AG09319 (cell line): ENCODE results near the gene SFMBT2.

Experiments used
- DNase-seq: peaks from one replicate; pipeline ENCODE4 v3.0.0-alpha.2; 2010; ENCODE audit warnings: low read depth; ENCODE audit errors: extremely low read depth
- TF ChIP-seq, protein P1 (sequence below): IDR thresholded peaks from 2 replicates; pipeline ENCODE4 v1.5.1; 2011; ENCODE audit warnings: low read depth, mild to moderate bottlenecking, inconsistent platforms, low read length, moderate library complexity

The SFMBT2 gene

DNA sequence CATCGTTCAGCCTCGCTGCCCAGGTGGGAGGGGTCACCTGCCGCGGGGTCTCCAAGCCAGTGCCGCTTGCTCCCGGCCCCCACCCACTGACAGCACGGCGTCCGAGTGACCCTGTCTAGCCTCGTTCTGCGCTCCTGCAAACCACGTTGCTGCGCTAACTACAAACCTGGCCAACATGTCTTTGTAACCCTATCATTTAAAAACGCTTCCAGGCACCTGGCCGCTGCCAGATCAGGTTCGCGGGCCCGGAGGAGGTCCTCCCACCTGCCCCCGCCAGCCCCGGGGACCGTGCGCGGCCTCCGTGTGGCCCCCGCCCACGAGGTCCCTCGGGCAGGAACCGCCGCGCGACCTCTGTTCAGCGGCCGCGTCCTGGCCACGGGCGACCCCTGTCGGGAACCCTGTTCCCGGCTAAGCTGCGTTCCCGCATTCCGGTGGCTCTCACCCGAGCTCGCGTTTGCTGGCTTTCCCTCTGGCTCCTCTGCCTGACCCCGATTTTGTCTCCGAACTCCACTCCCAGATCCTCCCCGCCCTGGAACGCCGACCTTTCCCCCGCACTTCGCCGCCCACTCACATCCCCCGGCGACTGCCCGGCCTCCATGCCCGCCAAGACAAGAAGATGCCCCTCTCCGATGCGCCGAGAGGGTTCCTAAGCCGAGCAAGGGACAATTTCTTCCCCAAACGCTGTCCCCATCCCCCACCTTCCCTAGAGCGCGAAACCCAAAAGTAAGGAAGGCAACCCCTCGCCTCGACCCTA is 2.4 kb downstream of the SFMBT2 start:
- DNase-seq = no peak
- TF ChIP-seq, protein P1, sequence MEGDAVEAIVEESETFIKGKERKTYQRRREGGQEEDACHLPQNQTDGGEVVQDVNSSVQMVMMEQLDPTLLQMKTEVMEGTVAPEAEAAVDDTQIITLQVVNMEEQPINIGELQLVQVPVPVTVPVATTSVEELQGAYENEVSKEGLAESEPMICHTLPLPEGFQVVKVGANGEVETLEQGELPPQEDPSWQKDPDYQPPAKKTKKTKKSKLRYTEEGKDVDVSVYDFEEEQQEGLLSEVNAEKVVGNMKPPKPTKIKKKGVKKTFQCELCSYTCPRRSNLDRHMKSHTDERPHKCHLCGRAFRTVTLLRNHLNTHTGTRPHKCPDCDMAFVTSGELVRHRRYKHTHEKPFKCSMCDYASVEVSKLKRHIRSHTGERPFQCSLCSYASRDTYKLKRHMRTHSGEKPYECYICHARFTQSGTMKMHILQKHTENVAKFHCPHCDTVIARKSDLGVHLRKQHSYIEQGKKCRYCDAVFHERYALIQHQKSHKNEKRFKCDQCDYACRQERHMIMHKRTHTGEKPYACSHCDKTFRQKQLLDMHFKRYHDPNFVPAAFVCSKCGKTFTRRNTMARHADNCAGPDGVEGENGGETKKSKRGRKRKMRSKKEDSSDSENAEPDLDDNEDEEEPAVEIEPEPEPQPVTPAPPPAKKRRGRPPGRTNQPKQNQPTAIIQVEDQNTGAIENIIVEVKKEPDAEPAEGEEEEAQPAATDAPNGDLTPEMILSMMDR = peak; percentile 34

DNA sequence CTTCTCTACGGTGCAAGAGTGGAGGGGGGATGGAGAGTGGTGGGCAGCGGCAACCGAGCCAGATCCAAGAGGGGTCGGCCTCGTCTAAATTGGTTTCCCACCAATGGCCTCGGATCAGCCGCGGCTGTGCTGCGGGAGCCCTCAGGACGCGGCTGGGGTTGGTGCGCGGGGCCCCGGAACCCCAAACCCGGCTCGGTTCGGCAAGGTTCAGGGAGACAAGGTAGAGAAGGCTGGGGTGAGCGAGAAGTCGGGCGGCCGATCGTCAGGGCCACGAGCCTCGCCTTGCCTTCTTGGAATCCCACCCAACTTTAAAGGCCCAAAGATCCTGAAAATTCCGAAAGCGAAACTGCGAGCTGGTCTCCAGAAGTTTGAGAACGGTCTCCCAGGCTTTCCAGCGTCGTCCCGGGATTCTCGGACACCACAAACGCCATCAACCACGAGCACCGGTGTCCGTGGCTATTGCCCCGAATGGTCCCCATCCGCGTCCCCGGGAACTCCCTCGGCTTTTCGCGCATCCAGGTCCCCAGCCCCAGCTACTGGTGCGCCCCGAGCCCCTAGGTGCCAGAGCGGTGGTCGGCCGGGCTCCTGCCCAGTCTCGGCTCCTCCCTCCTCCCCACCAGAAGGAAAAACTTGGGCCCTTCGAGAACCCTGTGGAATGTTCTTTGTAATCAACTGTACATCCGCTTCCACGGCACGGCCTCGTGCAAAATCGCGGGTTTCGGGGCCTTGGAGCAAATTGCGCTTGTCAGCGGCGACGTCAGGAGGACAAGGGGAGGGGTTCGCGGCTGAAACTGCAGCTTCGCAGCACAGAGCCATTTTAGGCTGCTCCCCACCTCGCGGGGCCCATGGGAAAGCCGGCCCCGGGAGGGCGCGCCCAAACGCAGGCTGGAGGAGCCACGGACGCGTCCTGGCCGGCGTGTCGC is 3.2 kb downstream of the SFMBT2 start:
- TF ChIP-seq, protein P1 = no peak
- DNase-seq = no peak

DNA sequence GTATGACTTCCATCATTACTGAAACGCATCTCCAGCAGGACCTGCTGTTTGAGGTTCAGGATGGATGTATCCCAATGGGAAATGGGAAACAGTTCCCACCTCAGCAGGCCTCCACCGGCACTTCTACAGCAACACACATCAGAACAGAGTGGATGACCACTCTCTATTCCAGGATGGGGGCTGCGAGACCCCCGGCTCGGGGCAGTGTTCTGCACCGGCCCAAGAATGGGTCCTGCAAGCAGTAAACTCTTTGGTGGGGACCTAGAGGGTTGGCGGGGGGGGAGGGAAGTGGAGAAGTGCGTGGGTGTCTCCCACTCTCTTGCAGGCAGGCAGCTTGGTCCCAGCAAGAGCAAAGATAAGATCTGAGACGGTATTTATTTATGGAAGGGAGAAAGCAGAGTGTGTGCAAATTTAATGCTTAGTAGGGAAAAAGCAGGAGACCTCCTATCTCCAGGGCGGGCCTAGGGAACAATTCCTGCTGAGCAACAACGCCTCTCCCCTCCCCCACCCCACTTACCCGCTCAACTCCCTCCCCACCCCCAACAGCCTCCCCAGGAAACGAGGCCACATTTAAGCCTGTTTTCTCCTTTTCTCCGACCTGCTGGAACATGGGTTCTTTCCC is 4.0 kb downstream of the SFMBT2 start:
- no peak for DNase-seq

DNA sequence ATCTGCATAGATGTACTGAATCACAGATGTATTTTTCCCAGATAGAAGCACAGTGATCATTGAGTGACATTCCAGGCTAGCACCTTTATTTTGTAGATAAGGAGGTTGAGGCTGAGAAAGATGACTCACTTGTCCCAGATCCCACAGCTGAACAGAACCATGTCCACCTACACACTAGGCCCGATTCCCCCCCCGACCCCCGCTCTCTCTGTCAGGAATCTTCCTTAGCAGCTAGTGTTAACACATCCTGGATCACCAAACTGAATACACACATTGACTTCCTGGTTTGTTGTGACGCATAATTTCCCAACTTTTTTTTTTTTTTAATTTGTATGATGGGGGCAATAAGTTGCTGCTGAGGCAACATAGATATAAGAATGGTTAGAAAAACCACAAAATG is 5.2 kb downstream of the SFMBT2 start:
- DNase-seq = no peak
- TF ChIP-seq, protein P1 = no peak

More for the DNA sequence above, 4.0 kb downstream of the SFMBT2 start:
- TF ChIP-seq, protein P1 = no peak

DNA sequence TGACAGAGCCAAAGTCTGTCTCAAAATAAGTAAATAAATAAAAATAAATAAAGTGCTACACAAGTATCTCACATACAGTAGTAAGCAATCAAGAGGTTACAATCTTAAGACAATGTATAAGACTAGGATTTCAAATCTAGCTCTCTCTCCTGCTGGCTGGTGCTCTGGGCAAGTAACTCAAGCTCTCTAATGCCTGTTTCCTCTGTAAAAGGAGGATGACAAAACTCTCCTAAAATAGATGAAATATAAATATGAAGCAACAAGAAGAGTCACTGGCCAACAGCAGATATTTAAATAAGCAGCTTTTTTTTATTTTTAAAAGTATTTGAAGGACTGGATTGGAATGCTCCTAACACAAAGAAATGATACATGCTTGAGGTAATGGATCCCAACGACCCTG is 7.2 kb downstream of the SFMBT2 start:
- TF ChIP-seq, protein P1 = no peak

DNA sequence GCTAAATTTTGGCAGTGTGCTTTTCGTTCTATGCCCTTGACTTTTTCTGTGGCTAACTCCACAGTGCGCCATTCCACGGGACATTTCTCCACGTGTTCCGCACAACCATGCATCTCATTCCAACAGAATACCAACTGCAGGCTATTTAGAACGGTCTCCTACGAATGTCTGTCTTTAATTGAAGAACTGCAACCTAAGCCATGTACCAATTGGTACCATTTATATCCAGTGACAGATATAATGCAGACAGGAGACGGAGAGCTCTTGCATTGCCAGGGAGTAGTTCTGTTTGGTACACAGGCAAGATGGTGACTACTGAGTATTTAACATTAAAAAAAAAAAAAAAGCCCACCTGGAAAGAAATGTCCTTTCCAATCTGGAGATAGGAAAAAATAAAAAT is 9.1 kb downstream of the SFMBT2 start:
- no peak for DNase-seq
- TF ChIP-seq, protein P1 = no peak

More for the DNA sequence above, 7.2 kb downstream of the SFMBT2 start:
- DNase-seq = no peak
